HL-60 (cell line): ENCODE measurements around the gene RBP2.

Experiments used
- GABPA ChIP-seq: IDR thresholded peaks from 2 replicates; pipeline ENCODE4 v1.6.1; 2012; ENCODE audit warnings: low read depth
- POLR2AphosphoS5 ChIP-seq: IDR thresholded peaks from 2 replicates; pipeline ENCODE4 v1.6.1; 2012; ENCODE audit warnings: low read depth
- SPI1 ChIP-seq: IDR thresholded peaks from 2 replicates; pipeline ENCODE4 v1.6.1; 2012; ENCODE audit warnings: low read depth, mild to moderate bottlenecking, borderline replicate concordance
- TF ChIP-seq, protein P1 (sequence below): IDR thresholded peaks from one replicate; pipeline ENCODE4 v1.5.1; 2011; ENCODE audit warnings: low read length, control low read depth, inconsistent platforms; ENCODE audit not compliant: insufficient read depth
- TF ChIP-seq, protein P2 (sequence below): IDR thresholded peaks from 2 replicates; pipeline ENCODE4 v1.6.1; 2012; ENCODE audit warnings: low read depth; ENCODE audit not compliant: insufficient replicate concordance

DNA sequence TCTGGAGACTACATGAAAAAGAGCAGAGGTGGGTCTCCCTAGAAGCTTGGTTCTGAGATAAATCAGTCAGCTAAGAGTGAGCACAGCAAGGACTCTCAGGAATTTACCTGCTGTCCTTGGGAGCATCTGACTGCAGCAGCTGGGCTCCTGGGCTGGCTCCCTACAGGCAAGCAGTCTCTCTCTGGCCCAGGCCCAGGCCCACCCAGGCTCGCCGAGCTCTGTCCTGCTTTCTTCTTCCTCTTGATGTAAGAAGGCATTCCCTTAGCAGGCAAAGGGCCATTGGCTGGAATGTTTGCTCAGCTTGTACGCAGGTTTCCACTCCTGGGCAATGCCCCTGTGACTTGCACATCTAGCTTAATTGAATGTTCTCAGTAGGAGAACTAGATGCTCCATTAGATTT, 4.3 kb upstream of the RBP2 start:
- TF ChIP-seq, protein P1, sequence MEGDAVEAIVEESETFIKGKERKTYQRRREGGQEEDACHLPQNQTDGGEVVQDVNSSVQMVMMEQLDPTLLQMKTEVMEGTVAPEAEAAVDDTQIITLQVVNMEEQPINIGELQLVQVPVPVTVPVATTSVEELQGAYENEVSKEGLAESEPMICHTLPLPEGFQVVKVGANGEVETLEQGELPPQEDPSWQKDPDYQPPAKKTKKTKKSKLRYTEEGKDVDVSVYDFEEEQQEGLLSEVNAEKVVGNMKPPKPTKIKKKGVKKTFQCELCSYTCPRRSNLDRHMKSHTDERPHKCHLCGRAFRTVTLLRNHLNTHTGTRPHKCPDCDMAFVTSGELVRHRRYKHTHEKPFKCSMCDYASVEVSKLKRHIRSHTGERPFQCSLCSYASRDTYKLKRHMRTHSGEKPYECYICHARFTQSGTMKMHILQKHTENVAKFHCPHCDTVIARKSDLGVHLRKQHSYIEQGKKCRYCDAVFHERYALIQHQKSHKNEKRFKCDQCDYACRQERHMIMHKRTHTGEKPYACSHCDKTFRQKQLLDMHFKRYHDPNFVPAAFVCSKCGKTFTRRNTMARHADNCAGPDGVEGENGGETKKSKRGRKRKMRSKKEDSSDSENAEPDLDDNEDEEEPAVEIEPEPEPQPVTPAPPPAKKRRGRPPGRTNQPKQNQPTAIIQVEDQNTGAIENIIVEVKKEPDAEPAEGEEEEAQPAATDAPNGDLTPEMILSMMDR: no peak
- TF ChIP-seq GABPA: no peak
- TF ChIP-seq POLR2AphosphoS5: no peak
- TF ChIP-seq SPI1: no peak
- TF ChIP-seq, protein P2, sequence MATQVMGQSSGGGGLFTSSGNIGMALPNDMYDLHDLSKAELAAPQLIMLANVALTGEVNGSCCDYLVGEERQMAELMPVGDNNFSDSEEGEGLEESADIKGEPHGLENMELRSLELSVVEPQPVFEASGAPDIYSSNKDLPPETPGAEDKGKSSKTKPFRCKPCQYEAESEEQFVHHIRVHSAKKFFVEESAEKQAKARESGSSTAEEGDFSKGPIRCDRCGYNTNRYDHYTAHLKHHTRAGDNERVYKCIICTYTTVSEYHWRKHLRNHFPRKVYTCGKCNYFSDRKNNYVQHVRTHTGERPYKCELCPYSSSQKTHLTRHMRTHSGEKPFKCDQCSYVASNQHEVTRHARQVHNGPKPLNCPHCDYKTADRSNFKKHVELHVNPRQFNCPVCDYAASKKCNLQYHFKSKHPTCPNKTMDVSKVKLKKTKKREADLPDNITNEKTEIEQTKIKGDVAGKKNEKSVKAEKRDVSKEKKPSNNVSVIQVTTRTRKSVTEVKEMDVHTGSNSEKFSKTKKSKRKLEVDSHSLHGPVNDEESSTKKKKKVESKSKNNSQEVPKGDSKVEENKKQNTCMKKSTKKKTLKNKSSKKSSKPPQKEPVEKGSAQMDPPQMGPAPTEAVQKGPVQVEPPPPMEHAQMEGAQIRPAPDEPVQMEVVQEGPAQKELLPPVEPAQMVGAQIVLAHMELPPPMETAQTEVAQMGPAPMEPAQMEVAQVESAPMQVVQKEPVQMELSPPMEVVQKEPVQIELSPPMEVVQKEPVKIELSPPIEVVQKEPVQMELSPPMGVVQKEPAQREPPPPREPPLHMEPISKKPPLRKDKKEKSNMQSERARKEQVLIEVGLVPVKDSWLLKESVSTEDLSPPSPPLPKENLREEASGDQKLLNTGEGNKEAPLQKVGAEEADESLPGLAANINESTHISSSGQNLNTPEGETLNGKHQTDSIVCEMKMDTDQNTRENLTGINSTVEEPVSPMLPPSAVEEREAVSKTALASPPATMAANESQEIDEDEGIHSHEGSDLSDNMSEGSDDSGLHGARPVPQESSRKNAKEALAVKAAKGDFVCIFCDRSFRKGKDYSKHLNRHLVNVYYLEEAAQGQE: no peak
